K562 (cell line): ENCODE data around the gene PRTN3. TPM values are rescaled to one million over a fixed set of nuclear protein-coding genes. Genes with fewer than 3 reads are reported as not detected.
A peak's percentile ranks its signal among the peaks of the same experiment; 100 is the strongest.

Experiments used
- E2F6 ChIP-seq, 2 experiments: IDR thresholded peaks; 2 replicates each; pipeline ENCODE4 v1.6.1; 2011; ENCODE audit warnings: borderline replicate concordance in 1 of 2, control low read depth in 1 of 2, low read depth in 1 of 2, low read length in 1 of 2, mild to moderate bottlenecking in 1 of 2, mixed read lengths in 1 of 2, moderate library complexity in 1 of 2; ENCODE audit not compliant: insufficient read depth in 1 of 2, insufficient read length in 1 of 2, poor library complexity in 1 of 2, severe bottlenecking in 1 of 2; ENCODE audit errors: extremely low read depth in 1 of 2
- ESRRA ChIP-seq: fragments of 450-650 bp; IDR thresholded peaks from 2 replicates; pipeline ENCODE4 v1.6.1; 2014; ENCODE audit warnings: low read depth, mild to moderate bottlenecking, moderate library complexity, borderline replicate concordance
- GMEB1 ChIP-seq: fragments of 250-450 bp; sonication (Bioruptor Pico); IDR thresholded peaks from 2 replicates; pipeline ENCODE4 v1.4.0; 2020; ENCODE audit warnings: mild to moderate bottlenecking
- KLF13 ChIP-seq: fragments of 450-650 bp; IDR thresholded peaks from 2 replicates; pipeline ENCODE4 v1.6.1; 2016; ENCODE audit warnings: missing genetic modification characterization, low read depth, mild to moderate bottlenecking, missing compliant biosample characterization, moderate library complexity, borderline replicate concordance
- LARP7 ChIP-seq: fragments of 450-650 bp; IDR thresholded peaks from 2 replicates; pipeline ENCODE4 v1.6.1; 2016
- VEZF1 ChIP-seq: fragments of 200-800 bp; sonication (Bioruptor generic); IDR thresholded peaks from 2 replicates; pipeline ENCODE4 v1.6.1; 2017; ENCODE audit warnings: missing genetic modification characterization, missing compliant biosample characterization
- ZBED1 ChIP-seq: IDR thresholded peaks from 2 replicates; pipeline ENCODE4 v1.6.1; 2014
- ZFPM2 ChIP-seq: fragments of 250-450 bp; sonication (Bioruptor Pico); IDR thresholded peaks from 2 replicates; pipeline ENCODE4 v1.5.1; 2022; ENCODE audit warnings: mild to moderate bottlenecking
- ZNF780A ChIP-seq: fragments of 250-450 bp; sonication (Bioruptor Pico); IDR thresholded peaks from 2 replicates; pipeline ENCODE4 v1.5.0; 2021; ENCODE audit warnings: mild to moderate bottlenecking
- polyA plus RNA-seq, 8 experiments: library from polyadenylated mRNA; depleted of rRNA in 4 of 8; stranded (reverse) in 5 of 8; unstranded in 3 of 8; fragments of >200 nt; fragmentation: Nextera tagmentation in 2 of 8; fragmentation: Illumina TruSeq in 1 of 8; extraction: Ambion mirVana in 2 of 8; extraction: Trizol in 1 of 8; gene quantifications; 2 replicates each; pipeline versions ENCODE4 v1.2.1 to v1.2.3, GENCODE V29; 2011 to 2014; ENCODE audit warnings: inconsistent platforms in 1 of 8, missing spikeins in 1 of 8
- total RNA-seq, 7 experiments: library from RNA; depleted of rRNA in 6 of 7; stranded (reverse); fragments of >200 nt in 6 of 7; fragmentation: Illumina TruSeq in 2 of 7; extraction: Trizol in 2 of 7; gene quantifications; 2 replicates each; pipeline versions ENCODE4 v1.2.1 to v1.2.3, GENCODE V29; 2011 to 2021; ENCODE audit warnings: low replicate concordance in 1 of 7

The PRTN3 gene
- total and polyA plus RNA-seq, 9 of the 15 experiments (the other 6 are each of a cell fraction or from before 2014, with no cell fraction given), result 0.14 to 0.86 (median 0.43) TPM; not detected in 3

GRCh38 chr19:821825-822503 is 18.8 kb upstream of the PRTN3 start, which contains the start of gene PLPPR3 (continued):
- peak in 1 of 2 experiments; percentile 41 for TF ChIP-seq E2F6 (IDR thresholded peaks at IDR 0.05; ENCODE audit: borderline replicate concordance in 1 of 2, extremely low read depth in 1 of 2, insufficient read depth in 1 of 2, insufficient read length in 1 of 2, low read depth in 1 of 2, low read length in 1 of 2, poor library complexity in 1 of 2, severe bottlenecking in 1 of 2)
- no peak for TF ChIP-seq ESRRA
- no peak for TF ChIP-seq ZNF780A (CRISPR knock-in tag)
- no peak for TF ChIP-seq ZBED1
- TF ChIP-seq LARP7, result no peak
- peak; percentile 72 for TF ChIP-seq VEZF1 (CRISPR knock-in tag)
- no peak for TF ChIP-seq GMEB1 (CRISPR knock-in tag)
- no peak for TF ChIP-seq KLF13
- TF ChIP-seq ZFPM2 (CRISPR knock-in tag), result no peak
